ENCODE data around the gene JAK3. TPM values are rescaled to one million over a fixed set of nuclear protein-coding genes. Genes with fewer than 3 reads are reported as not detected.

JAK3 gene
- total and polyA plus RNA-seq, 2 donors (not counting 3 experiments of a cell fraction or from before 2014, with no cell fraction given), result 3.1 to 3.8 TPM

DNA sequence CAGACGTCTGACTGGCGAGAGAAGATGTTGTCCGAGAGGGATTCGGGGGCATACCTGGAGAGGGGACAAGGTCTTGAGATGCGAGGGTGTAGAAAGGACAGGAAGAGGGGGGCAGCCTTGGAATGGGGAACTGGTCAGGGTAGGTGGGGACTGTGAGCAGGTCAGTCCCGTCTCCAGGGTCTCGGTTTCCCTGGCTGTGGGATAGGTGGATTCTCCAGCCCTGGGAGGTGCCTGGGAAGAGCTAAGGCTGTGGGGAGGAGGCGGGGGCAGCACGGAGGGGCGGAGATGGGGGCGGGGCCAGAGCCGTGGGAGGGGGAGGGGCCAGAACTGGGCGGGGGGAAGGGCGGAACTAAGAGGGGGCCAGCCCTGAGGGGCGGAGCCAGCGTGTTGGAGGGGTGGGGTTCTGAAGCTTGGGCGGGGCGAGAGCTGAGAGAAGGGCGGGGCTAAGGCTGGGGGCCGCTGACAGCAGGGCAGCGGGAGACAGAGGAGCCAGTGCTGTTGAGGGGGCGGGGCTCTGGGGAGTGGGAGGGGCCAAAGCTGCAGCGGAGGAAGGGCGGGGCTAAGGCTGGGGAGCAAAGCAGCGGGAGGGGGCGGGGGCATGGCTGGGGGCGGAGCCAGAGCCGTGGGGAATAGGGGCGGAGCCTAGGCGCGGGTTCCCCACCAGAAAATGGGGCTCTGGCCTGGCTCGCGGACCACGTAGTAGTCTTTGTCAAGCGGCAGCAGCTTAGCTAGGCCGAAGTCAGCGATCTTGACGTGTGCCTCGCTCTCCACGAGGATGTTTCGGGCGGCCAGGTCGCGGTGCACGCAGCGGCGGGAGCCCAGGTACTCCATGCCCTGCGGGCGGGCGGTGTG lies 17.0 kb downstream of the JAK3 start:
- CTCF ChIA-PET, result interaction anchor here (0.6 to 3.1 kb wide), 6 partner anchors 17 to 379 kb away, joined by 3 to 10 read pairs (median 3); partner anchors contain the start of genes JAK3 and RPL18A
- intact Hi-C loops (cut with micrococcal nuclease) (no loop called here), dilution Hi-C loops (cut with MboI; ENCODE audit: extremely low pct_ligation_motif_present, low sequenced_read_pairs) (no loop called here)
- DNase-seq (ENCODE audit: low read depth, low spot score) (peak; percentile 47), FAIRE-seq (peak; percentile 69)
- Histone ChIP-seq H3K27ac (ENCODE audit: insufficient read depth, low read depth, low read length) (no peak overlapping the region), H3K4me1 (ENCODE audit: control insufficient read depth, extremely low read depth, insufficient read depth, low read length) (peaks cover 13% of the 10 kb centered on the region), H3K9ac (replicated peaks; ENCODE audit: extremely low read depth, insufficient read depth, low read length) (no peak overlapping the region), H3K4me2 (ENCODE audit: insufficient read depth, low read length) (no peak overlapping the region), H3K9me1 (replicated peaks; ENCODE audit: control insufficient read depth, extremely low read depth, insufficient read depth, low read length) (no peaks in the 10 kb centered on the region), H3K36me3 (ENCODE audit: control insufficient read depth in 2 of 2, extremely low read depth in 1 of 2, insufficient read depth in 2 of 2, low read length in 2 of 2) (no peaks in the 10 kb centered on the region), H4K20me1 (replicated peaks; ENCODE audit: control insufficient read depth, extremely low read depth, insufficient read depth, low read length) (no peaks in the 10 kb centered on the region), H2AFZ (ENCODE audit: low read depth, low read length) (peak overlapping the region; percentile 77), H3K27me3 (ENCODE audit: control insufficient read depth in 2 of 2, insufficient read depth in 2 of 2, low read length in 2 of 2) (peaks cover 0 to 3% of the 10 kb centered on the region in 2 experiments), H3K9me3 (replicated peaks; ENCODE audit: control insufficient read depth, insufficient read depth, low read length) (no peaks in the 10 kb centered on the region), H3K79me2 (ENCODE audit: control insufficient read depth, insufficient read depth, low read length) (no peaks in the 10 kb centered on the region), H3K4me3 (replicated peaks in 1 of 3; ENCODE audit: insufficient read depth in 1 of 3, low read depth in 1 of 3, low read length in 3 of 3) (no peak overlapping the region)
- POLR2A ChIA-PET, result interaction anchor here (0.6 to 1.3 kb wide), 2 partner anchors 29 to 112 kb away, joined by 4 to 7 read pairs; partner anchors contain the start of gene RPL18A
- no TSS peak for BruUV-seq (replicated peaks)
- TF ChIP-seq EZH2 (IDR thresholded peaks at IDR 0.05; ENCODE audit: borderline replicate concordance, low read depth, low read length, severe bottlenecking) (no peak), POLR2A (IDR thresholded peaks at IDR 0.05; ENCODE audit: low read depth, low read length) (no peak), MAX (IDR thresholded peaks at IDR 0.05; ENCODE audit: insufficient read depth, insufficient read length) (no peak), FOS (IDR thresholded peaks at IDR 0.05; ENCODE audit: borderline replicate concordance, insufficient read depth, low read length) (no peak)

DNA sequence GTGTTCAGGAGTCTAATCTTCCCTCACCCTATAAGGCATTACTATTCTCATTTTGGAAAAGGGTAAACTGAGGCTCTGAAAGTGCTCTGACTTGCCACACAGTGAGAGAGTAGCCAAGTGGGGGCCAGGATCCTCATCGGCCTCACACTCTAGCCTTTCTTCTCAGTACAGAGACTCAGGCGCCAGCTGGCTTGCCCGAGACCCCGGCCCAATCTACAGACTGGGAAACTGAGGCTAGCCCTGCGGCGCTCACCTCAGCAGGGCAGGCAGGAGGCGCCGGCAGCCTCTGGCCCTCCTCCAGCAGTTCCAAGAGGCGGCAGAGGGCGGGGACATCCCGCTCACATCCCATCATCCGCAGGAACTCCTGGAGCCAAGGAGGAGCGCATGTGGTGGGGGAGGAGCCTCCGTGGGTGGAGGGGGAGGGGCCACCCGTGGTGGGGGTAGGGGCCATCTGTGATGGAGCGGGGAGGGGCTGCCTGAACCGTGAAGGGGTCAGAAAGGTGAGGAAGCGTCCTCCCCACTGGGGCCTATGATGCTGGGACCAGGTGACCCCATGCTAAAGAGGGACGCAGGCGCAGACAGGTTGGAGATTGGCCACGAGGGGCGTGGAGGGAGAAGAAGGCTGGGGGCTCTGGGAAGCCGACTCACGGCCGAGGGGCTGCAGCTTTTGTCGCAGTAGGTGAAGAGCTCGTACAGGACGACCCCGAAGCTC lies 17.8 kb downstream of the JAK3 start:
- no TSS peak for BruUV-seq (replicated peaks)
- H3K79me2 ChIP-seq (ENCODE audit: control insufficient read depth, insufficient read depth, low read length), result no peaks in the 10 kb centered on the region
- H3K27ac ChIP-seq (ENCODE audit: insufficient read depth, low read depth, low read length), result no peak overlapping the region
- H2AFZ ChIP-seq (ENCODE audit: low read depth, low read length), result peak overlapping the region; percentile 29
- H3K9ac ChIP-seq (replicated peaks; ENCODE audit: extremely low read depth, insufficient read depth, low read length), result no peak overlapping the region
- no peak overlapping the region for H3K4me3 ChIP-seq (replicated peaks in 1 of 3; ENCODE audit: insufficient read depth in 1 of 3, low read depth in 1 of 3, low read length in 3 of 3)
- dilution Hi-C loops (cut with MboI; ENCODE audit: extremely low pct_ligation_motif_present, low sequenced_read_pairs), result no loop called here
- no peak for TF ChIP-seq GATA2 (IDR thresholded peaks at IDR 0.05; ENCODE audit: insufficient read depth, insufficient read length, low read depth, low read length)
- no peak for TF ChIP-seq JUN (IDR thresholded peaks at IDR 0.05; ENCODE audit: borderline replicate concordance, insufficient read depth, insufficient read length, low read depth)
- no peak for TF ChIP-seq MAX (IDR thresholded peaks at IDR 0.05; ENCODE audit: insufficient read depth, insufficient read length)
- TF ChIP-seq POLR2A (IDR thresholded peaks at IDR 0.05; ENCODE audit: low read depth, low read length), result no peak
- no peak for TF ChIP-seq CTCF (IDR thresholded peaks at IDR 0.05; ENCODE audit: extremely low read depth in 1 of 2, insufficient read depth in 1 of 2, low read depth in 1 of 2, low read length in 2 of 2)
- TF ChIP-seq FOS (IDR thresholded peaks at IDR 0.05; ENCODE audit: borderline replicate concordance, insufficient read depth, low read length), result no peak
- TF ChIP-seq POLR2AphosphoS5 (IDR thresholded peaks at IDR 0.05; ENCODE audit: insufficient read depth, low read depth, low read length), result no peak
- TF ChIP-seq EZH2 (IDR thresholded peaks at IDR 0.05; ENCODE audit: borderline replicate concordance, low read depth, low read length, severe bottlenecking), result no peak
- no peak for TF ChIP-seq MYC (IDR thresholded peaks at IDR 0.05; ENCODE audit: low read depth, low read length)
- no peaks in the 10 kb centered on the region for H3K36me3 ChIP-seq (ENCODE audit: control insufficient read depth in 2 of 2, extremely low read depth in 1 of 2, insufficient read depth in 2 of 2, low read length in 2 of 2)
- ChIA-PET CTCF (interaction anchor here (0.6 to 3.1 kb wide), 4 partner anchors 18 to 149 kb away, joined by 3 to 10 read pairs (median 6); partner anchors contain the start of genes JAK3 and RPL18A), POLR2A (interaction anchor here (0.6 to 1.3 kb wide), 2 partner anchors 30 to 111 kb away, joined by 4 to 7 read pairs; partner anchors contain the start of gene RPL18A)
- H4K20me1 ChIP-seq (replicated peaks; ENCODE audit: control insufficient read depth, extremely low read depth, insufficient read depth, low read length), result no peaks in the 10 kb centered on the region
- H3K9me1 ChIP-seq (replicated peaks; ENCODE audit: control insufficient read depth, extremely low read depth, insufficient read depth, low read length), result no peaks in the 10 kb centered on the region
- DNase-seq (ENCODE audit: low read depth, low spot score) (no peak), FAIRE-seq (no peak)
- H3K27me3 ChIP-seq (ENCODE audit: control insufficient read depth in 2 of 2, insufficient read depth in 2 of 2, low read length in 2 of 2), result peaks cover 0 to 3% of the 10 kb centered on the region in 2 experiments
- H3K4me2 ChIP-seq (ENCODE audit: insufficient read depth, low read length), result no peak overlapping the region
- intact Hi-C loops (cut with micrococcal nuclease), result no loop called here
- peaks cover 13% of the 10 kb centered on the region for H3K4me1 ChIP-seq (ENCODE audit: control insufficient read depth, extremely low read depth, insufficient read depth, low read length)
- H3K9me3 ChIP-seq (replicated peaks; ENCODE audit: control insufficient read depth, insufficient read depth, low read length), result no peaks in the 10 kb centered on the region

Data from endothelial cell of umbilical vein (primary cell).